ENCODE measurements around the gene IL13RA2. TPM values are rescaled to one million over a fixed set of nuclear protein-coding genes. Genes with fewer than 3 reads are reported as not detected.

Gene IL13RA2
- total and polyA plus RNA-seq, 4 donors: 1.9 to 5.4 (median 2.8) TPM

- no peaks in the 10 kb centered on the region for H3K27me3 ChIP-seq (ENCODE audit: control insufficient read depth in 4 of 4, insufficient read depth in 4 of 4, low read length in 3 of 4)
- H3K36me3 ChIP-seq (ENCODE audit: control insufficient read depth in 4 of 4, insufficient read depth in 3 of 4, low read depth in 1 of 4, low read length in 3 of 4): no peaks in the 10 kb centered on the region
- no peak for DNase-seq (ENCODE audit: low spot score)
- TF ChIP-seq FOXA1 (IDR thresholded peaks at IDR 0.05): no peak
- TF ChIP-seq RAD21 (IDR thresholded peaks at IDR 0.05): no peak
- TF ChIP-seq FOXA2 (IDR thresholded peaks at IDR 0.05): no peak
- no peak for TF ChIP-seq HNF4G (IDR thresholded peaks at IDR 0.05)
- TF ChIP-seq, protein P1, sequence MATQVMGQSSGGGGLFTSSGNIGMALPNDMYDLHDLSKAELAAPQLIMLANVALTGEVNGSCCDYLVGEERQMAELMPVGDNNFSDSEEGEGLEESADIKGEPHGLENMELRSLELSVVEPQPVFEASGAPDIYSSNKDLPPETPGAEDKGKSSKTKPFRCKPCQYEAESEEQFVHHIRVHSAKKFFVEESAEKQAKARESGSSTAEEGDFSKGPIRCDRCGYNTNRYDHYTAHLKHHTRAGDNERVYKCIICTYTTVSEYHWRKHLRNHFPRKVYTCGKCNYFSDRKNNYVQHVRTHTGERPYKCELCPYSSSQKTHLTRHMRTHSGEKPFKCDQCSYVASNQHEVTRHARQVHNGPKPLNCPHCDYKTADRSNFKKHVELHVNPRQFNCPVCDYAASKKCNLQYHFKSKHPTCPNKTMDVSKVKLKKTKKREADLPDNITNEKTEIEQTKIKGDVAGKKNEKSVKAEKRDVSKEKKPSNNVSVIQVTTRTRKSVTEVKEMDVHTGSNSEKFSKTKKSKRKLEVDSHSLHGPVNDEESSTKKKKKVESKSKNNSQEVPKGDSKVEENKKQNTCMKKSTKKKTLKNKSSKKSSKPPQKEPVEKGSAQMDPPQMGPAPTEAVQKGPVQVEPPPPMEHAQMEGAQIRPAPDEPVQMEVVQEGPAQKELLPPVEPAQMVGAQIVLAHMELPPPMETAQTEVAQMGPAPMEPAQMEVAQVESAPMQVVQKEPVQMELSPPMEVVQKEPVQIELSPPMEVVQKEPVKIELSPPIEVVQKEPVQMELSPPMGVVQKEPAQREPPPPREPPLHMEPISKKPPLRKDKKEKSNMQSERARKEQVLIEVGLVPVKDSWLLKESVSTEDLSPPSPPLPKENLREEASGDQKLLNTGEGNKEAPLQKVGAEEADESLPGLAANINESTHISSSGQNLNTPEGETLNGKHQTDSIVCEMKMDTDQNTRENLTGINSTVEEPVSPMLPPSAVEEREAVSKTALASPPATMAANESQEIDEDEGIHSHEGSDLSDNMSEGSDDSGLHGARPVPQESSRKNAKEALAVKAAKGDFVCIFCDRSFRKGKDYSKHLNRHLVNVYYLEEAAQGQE (IDR thresholded peaks at IDR 0.05): no peak
- no peak for TF ChIP-seq MAX (IDR thresholded peaks at IDR 0.05)
- no peak for TF ChIP-seq GABPA (IDR thresholded peaks at IDR 0.05 in 1 of 2, conservative IDR thresholded peaks at IDR 0.05 in 1 of 2)
- TF ChIP-seq ATF3 (IDR thresholded peaks at IDR 0.05): no peak
- no peak for TF ChIP-seq JUND (IDR thresholded peaks at IDR 0.05)
- TF ChIP-seq EGR1 (IDR thresholded peaks at IDR 0.05; ENCODE audit: low read depth in 2 of 2): no peak
- TF ChIP-seq ZBTB33 (IDR thresholded peaks at IDR 0.05): no peak
- no peak for TF ChIP-seq NR2F2 (IDR thresholded peaks at IDR 0.05)
- no peak for TF ChIP-seq YY1 (IDR thresholded peaks at IDR 0.05)
- TF ChIP-seq CTCF (IDR thresholded peaks at IDR 0.05; ENCODE audit: low read depth, low read length, missing input control): no peak
- TF ChIP-seq RXRA (IDR thresholded peaks at IDR 0.05): no peak
- WGBS: 53% methylated on average over 2 of the region's 2 CpGs
- no peak overlapping the region for H3K27ac ChIP-seq (ENCODE audit: low read depth in 1 of 2, low read length in 2 of 2)
- H3K9ac ChIP-seq (ENCODE audit: low read depth in 1 of 2, low read length in 2 of 2): no peak overlapping the region
- no peaks in the 10 kb centered on the region for H3K9me3 ChIP-seq (ENCODE audit: control insufficient read depth in 4 of 4, low read length in 3 of 4)
- no peak overlapping the region for H3K4me3 ChIP-seq (ENCODE audit: low read depth in 1 of 3, low read length in 3 of 3)
- no peaks in the 10 kb centered on the region for H3K4me1 ChIP-seq (ENCODE audit: control insufficient read depth in 4 of 4, insufficient read depth in 4 of 4, low read length in 3 of 4)
These were observed 19.6 kb downstream of the IL13RA2 start for GRCh38 chrX:114997779-114998178.

GRCh38 chrX:114985967-114986592, 31.3 kb downstream of the IL13RA2 start:
- Histone ChIP-seq H3K27ac (ENCODE audit: low read depth in 1 of 2, low read length in 2 of 2) (no peak overlapping the region), H3K9ac (ENCODE audit: low read depth in 1 of 2, low read length in 2 of 2) (no peak overlapping the region), H3K4me3 (ENCODE audit: low read depth in 1 of 3, low read length in 3 of 3) (no peak overlapping the region), H3K9me3 (ENCODE audit: control insufficient read depth in 4 of 4, low read length in 3 of 4) (no peaks in the 10 kb centered on the region), H3K36me3 (ENCODE audit: control insufficient read depth in 4 of 4, insufficient read depth in 3 of 4, low read depth in 1 of 4, low read length in 3 of 4) (no peaks in the 10 kb centered on the region), H3K27me3 (ENCODE audit: control insufficient read depth in 4 of 4, insufficient read depth in 4 of 4, low read length in 3 of 4) (peaks cover 0 to 4% (median 0%) of the 10 kb centered on the region in 4 donors), H3K4me1 (ENCODE audit: control insufficient read depth in 4 of 4, insufficient read depth in 4 of 4, low read length in 3 of 4) (no peaks in the 10 kb centered on the region)
- 59% methylated on average over 5 of the region's 5 CpGs for WGBS
- DNase-seq (ENCODE audit: low spot score): no peak
- TF ChIP-seq RXRA (IDR thresholded peaks at IDR 0.05) (no peak), FOXA1 (IDR thresholded peaks at IDR 0.05) (no peak), CTCF (IDR thresholded peaks at IDR 0.05; ENCODE audit: low read depth, low read length, missing input control) (no peak), ATF3 (IDR thresholded peaks at IDR 0.05) (no peak), NR2F2 (IDR thresholded peaks at IDR 0.05) (no peak), TAF1 (conservative IDR thresholded peaks at IDR 0.05) (no peak), HNF4G (IDR thresholded peaks at IDR 0.05) (no peak), MAX (IDR thresholded peaks at IDR 0.05) (no peak), FOXA2 (IDR thresholded peaks at IDR 0.05) (no peak), SP1 (IDR thresholded peaks at IDR 0.05) (no peak)
